Measurements from ENCODE around the gene CCDC142.
"Not testable (repeated sequence)": the region's sequence is repeated elsewhere in the genome, so short reads cannot be mapped to it uniquely, and the experiment has no call there.

CCDC142 gene

GRCh38 chr2:74498500-74499266 is 15.9 kb upstream of the CCDC142 start:
- DNase-seq (ENCODE audit: low read depth): peak; percentile 83

GRCh38 chr2:74497777-74498499 is 15.1 kb upstream of the CCDC142 start:
- DNase-seq (ENCODE audit: low read depth): no peak

- no peak for DNase-seq (ENCODE audit: low read depth)
Observed at GRCh38 chr2:74496997-74497776, 14.4 kb upstream of the CCDC142 start.

DNA sequence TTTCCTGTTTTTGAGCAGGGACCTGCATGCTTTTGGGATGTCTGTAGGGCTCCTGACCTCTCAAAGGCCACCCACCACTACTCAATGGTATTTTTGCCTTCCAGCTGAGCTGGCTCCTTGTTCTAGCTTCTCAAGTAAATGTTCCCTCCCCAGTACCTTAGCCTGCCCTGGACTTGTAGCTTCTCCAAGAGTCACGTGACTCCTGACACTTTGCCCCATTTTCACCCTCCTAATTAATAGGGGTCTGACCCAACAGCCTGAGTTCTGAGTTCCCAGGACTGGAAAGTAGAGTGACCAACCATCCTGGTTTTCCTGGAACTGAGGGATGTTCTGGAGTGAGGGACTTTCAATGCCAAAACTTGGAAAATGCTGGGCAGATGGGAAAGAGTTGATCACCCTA is 12.6 kb upstream of the CCDC142 start:
- DNase-seq (ENCODE audit: low read depth): no peak

DNA sequence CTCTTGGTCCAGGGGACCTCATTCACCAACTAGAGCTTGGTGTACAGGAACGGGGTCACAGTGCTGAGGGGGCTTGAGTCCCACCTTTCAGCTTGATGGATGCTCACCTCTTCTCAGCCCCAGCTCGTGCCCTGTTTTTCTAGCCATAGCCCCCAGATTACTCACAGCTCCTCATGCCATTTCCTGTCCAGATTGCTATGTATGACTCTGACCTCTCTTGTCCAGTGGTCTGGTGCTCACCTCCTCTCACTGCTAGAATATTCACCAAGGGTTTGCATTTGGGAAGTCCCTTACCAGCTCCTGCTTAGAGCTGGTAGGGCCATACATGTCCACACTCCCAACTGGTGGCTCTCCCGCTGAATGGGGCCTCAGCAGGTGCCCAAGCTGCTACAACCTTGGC is 10.7 kb upstream of the CCDC142 start:
- DNase-seq (ENCODE audit: low read depth): peak; percentile 80

DNA sequence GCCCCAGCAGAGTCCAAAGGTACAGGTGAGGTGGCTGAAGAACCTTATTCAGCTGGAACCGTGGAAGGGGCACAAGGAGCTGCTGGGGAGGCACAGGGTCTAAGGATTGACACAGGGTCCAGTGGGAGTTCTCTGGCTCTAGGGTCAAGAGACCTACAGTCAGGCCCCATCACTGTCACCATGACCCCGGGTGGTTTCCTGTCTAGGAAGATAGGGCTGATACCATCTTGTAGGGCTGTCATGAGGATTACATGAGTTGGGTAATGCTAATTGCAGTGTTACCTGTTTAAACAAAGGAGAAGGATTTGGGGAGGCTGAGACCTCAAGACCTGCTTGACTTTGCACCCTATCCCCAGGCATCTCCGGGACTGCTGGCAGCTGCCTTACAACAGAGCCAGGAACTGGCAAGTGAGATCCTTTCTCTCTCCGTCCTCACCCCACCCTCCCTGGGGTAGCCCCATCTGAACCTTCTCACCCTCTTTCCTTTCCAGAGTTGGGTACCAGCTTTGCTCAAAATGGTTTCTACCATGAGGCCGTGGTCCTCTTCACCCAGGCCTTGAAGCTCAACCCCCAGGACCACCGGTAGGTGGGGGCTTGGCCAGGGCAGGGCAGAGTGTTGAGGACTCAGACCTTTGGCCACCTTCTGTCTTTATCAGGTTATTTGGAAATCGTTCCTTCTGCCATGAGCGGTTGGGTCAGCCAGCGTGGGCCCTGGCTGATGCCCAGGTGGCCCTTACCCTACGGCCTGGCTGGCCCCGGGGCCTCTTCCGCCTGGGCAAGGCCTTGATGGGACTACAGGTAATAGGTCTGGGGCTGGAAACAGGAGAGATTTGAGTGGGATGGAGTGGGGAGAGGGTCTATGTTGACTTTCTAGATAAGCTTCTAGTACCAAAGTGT is 9.1 kb upstream of the CCDC142 start:
- DNase-seq (ENCODE audit: low read depth): no peak

- no peak for DNase-seq (ENCODE audit: low read depth)
Observed at GRCh38 chr2:74489906-74490305, 7.1 kb upstream of the CCDC142 start.

- no peak for DNase-seq (ENCODE audit: low read depth)
Observed at GRCh38 chr2:74488643-74489481, 6.1 kb upstream of the CCDC142 start.

GRCh38 chr2:74486141-74486540 is 3.3 kb upstream of the CCDC142 start:
- DNase-seq (ENCODE audit: low read depth): no peak

- not testable (repeated sequence) for DNase-seq (ENCODE audit: low read depth)
Observed at GRCh38 chr2:74483675-74484164, 922 bp upstream of the CCDC142 start.

- DNase-seq (ENCODE audit: low read depth): peak; percentile 68
Observed at GRCh38 chr2:74481961-74482800, 617 bp downstream of the CCDC142 start.

GRCh38 chr2:74481431-74481830 is 1.4 kb downstream of the CCDC142 start:
- DNase-seq (ENCODE audit: low read depth): no peak

GRCh38 chr2:74474899-74475298 is 7.9 kb downstream of the CCDC142 start:
- DNase-seq (ENCODE audit: low read depth): peak; percentile 32

- no peak for DNase-seq (ENCODE audit: low read depth)
Observed at GRCh38 chr2:74474481-74474880, 8.3 kb downstream of the CCDC142 start.

- DNase-seq (ENCODE audit: low read depth): no peak
Observed at GRCh38 chr2:74472945-74473258, 9.9 kb downstream of the CCDC142 start.

DNA sequence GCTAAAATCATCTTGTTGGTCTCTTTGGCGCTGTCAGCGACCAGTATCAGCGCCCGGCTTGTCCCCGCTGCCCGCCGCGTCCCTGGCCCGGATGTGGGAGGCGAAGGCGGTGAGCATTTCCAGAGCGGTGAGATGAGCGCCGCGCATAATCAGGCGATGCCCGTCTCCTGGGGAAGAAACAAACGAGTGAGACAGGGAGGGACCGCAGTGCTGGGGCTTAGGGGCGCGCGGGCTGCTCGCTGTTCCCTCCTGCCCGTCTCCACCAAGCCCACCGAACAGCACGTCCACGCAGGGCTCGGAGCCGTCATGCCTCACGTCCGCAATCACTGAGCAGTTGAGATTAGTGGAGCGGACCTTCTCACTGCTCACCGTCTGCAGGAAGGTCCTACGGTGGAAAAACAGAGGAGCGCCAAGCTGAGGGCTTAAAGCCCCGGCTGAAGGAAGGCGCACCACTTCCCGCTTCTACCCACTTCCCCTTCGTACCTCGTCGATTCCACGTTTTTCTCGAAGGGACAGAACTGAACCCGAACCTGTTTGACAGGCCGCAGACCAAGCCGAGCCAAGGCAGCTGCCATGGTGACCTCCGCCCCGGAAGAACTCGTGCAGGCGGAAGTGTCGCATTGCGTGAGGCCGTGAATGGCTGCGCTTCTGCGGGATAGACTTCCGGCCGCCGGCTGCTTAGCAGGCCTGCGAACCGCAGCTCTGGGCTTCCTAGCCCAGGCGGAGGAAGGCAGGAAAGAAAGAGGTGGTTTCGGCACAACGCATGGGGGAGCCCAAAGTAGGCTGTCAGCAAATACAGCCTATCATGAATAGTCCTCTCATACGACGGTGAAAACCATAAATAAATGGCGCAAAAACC is 10.5 kb downstream of the CCDC142 start, which contains the start of gene MRPL53:
Gene MRPL53 (minus strand): TSS at position 595 of the 859 bp plus-strand sequence. CDS start 20 bp downstream, at position 575.
- DNase-seq (ENCODE audit: low read depth): peak; percentile 97

DNA sequence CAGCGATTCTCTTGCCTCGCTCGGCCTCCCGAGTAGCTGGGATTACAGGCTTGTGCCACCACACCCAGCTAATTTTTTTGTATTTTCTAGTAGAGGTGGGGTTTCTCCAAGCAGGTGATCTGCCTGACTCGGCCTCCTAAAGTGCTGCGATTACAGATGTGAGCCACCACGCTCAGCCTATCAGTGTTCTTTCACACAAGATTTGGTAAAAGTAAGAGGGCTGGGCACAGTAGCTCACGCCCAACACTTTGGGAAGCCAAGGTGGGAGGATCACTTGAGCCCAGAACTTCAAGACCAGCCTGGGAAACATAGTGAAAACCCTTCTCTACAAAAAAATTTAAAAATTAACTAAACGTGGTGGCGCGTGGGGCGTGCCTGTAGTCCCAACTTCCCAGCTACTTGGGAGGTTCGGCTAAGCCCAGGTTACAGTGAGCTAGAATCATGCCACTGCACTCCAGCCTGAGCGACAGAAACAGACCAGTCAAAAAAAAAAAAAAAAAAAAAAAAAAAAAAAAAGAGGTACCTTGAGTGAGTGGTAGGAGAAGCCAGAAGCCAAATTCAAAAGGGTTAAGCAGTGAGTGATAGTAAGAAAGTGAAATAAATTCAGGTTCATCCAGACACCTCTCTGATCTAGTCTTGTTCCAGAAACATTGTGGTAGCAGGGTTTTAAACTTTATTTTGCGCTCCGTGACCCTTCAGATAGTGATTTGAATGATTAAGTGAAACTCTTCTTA is 11.3 kb downstream of the CCDC142 start:
- no peak for DNase-seq (ENCODE audit: low read depth)

DNA sequence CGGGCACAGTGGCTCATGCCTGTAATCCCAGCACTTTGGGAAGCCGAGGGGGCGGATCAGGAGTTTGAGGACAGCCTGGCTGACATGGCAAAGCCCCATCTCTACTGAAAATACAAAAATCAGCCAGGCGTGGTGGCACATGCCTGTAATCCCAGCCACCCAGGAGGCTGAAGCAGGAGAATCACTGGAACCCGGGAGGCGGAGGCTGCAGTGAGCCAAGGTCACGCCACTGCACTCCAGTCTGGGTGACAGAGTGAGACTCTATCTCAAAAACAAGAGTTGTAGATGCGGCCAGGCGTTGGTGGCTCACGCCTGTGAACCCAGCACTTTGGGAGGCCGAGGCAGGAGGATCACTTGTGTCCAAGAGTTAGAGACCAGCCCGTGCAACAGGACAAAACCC is 12.1 kb downstream of the CCDC142 start:
- not testable (repeated sequence) for DNase-seq (ENCODE audit: low read depth)
